8988T (cell line): ENCODE measurements around the gene SH3YL1.

Experiments
- DNase-seq: peaks from one replicate; pipeline ENCODE4 v3.0.0; 2011

The SH3YL1 gene

DNA sequence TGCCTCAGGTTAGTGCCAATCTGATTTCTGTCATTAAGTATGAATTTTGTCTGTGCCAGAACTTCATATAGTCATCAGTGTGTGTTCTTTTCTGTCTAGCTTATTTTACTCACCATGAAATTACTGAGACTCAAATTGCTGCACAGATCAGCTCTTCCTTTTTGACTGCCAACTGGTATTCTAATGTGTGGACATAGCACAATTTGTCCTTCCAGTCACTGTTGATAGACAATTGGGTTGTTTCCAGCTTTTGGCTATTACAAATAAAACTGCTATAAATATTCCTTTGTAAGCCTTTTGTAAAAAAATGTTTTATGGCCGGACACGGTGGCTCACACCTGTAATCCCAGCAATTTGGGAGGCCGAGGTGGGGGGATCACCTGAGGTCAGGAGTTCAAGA lies 7.7 kb downstream of the SH3YL1 start:
- no peak for DNase-seq

DNA sequence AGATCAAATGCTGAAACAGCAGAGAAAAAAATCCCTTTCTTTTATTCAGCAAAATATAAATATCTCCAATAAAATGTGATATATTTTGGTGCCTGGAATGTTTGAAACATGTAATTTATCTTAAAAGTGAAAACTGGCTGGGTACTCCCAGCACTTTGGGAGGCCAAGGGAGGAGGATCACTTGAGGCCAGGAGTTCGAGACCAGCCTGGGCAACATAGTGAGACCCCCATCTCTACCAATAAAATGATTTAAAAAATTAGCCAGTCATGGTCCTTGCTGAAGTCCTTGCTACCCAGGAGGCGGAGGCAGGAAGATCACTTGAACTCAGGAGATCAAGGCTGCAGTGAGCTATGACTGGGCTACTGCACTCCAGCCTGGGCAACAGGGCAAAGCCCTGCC lies 8.6 kb downstream of the SH3YL1 start:
- no peak for DNase-seq

DNA sequence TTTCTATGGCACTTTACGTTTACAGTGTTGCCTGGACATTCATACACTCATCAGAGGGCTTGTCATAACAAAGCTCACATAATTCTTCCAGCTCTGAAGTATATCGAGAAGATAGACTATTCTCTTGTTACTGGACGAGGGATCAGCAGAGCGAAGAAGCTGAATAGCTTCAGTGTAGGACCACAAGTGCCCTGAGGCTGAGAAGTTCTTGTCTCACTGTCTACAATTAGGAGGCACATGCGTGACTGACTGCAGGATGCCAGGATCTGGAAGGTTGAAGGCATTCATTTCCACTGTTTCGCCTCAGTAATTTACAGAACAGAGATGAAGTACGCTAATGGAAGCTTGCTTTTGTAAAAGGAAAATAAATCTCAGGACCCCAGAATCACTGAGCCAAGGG lies 9.6 kb downstream of the SH3YL1 start:
- no peak for DNase-seq

- no peak for DNase-seq
Measured at GRCh38 chr2:253202-253638, 10.6 kb downstream of the SH3YL1 start.

GRCh38 chr2:252001-252602 lies 11.7 kb downstream of the SH3YL1 start:
- no peak for DNase-seq

DNA sequence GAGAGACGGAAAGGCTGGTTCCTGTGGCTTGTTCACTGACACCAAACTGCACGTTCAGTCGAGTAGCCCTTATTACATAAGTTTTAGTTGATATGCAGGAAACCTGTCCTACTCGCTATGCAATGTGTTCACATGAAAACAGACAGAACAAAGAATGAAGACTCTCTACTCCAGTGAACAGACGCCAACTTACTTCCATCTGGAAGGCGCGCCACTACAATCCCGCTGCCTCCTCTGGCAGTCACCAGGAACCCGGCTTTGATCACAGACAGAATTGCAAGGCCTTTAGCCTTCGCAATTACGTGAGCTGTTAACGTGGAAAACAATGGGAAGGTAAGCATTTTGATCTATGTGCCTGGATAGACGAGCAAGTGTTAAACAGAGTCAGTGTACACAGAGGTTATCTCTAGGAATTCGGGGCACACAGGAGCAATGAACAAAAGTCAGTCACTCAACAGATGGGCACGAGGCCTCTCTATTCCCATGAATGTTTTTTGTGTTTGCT lies 14.2 kb downstream of the SH3YL1 start:
- no peak for DNase-seq

- no peak for DNase-seq
Measured at GRCh38 chr2:248724-249123, 15.1 kb downstream of the SH3YL1 start.

GRCh38 chr2:246489-247144 lies 17.2 kb downstream of the SH3YL1 start:
- no peak for DNase-seq

GRCh38 chr2:244547-244946 lies 19.3 kb downstream of the SH3YL1 start:
- DNase-seq: no peak

GRCh38 chr2:238869-239268 lies 25.0 kb downstream of the SH3YL1 start:
- no peak for DNase-seq

DNA sequence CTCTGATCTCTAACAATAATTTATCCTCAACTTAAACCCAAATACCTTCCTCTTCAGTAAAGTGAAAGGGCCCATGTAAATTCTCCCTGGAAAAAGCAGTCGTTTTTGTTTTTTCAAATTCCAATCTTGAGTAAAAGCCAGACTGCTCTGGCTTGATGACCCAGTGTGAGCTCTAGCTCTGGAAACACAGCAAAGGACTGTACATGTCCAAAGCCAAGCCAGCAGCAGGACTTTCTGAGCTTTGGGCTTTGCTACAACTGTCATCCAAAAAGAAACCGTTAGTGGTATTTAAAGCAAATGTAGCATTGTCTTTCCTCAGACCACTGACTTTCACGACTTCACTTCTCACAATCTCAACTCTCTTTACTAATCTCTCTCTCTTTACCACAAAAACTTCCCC lies 25.4 kb downstream of the SH3YL1 start:
- DNase-seq: no peak

GRCh38 chr2:237878-238277 lies 26.0 kb downstream of the SH3YL1 start:
- no peak for DNase-seq

GRCh38 chr2:236993-237539 lies 26.8 kb downstream of the SH3YL1 start:
- no peak for DNase-seq

GRCh38 chr2:234421-234820 lies 29.4 kb downstream of the SH3YL1 start:
- DNase-seq: no peak

DNA sequence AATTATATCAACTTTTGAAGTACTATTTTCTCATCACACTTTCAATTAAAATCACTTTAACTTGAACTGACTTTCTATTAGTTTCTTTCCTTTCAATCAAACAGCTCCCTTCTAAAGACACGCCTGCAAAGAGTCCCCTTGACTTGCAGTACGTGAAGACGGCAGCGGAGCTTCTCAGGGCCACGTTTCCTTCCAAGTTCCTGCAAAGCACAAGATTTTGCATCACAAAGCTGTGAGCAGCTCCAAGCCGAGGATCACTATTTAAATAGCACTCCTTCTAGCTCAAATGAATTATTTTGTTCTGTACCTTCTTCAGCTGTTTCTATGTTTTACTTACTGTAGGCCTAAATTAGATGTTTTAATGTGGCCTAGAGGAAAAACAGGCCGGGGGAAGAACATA lies 30.8 kb downstream of the SH3YL1 start:
- no peak for DNase-seq

- no peak for DNase-seq
Measured at GRCh38 chr2:231521-232185, 32.2 kb downstream of the SH3YL1 start.

DNA sequence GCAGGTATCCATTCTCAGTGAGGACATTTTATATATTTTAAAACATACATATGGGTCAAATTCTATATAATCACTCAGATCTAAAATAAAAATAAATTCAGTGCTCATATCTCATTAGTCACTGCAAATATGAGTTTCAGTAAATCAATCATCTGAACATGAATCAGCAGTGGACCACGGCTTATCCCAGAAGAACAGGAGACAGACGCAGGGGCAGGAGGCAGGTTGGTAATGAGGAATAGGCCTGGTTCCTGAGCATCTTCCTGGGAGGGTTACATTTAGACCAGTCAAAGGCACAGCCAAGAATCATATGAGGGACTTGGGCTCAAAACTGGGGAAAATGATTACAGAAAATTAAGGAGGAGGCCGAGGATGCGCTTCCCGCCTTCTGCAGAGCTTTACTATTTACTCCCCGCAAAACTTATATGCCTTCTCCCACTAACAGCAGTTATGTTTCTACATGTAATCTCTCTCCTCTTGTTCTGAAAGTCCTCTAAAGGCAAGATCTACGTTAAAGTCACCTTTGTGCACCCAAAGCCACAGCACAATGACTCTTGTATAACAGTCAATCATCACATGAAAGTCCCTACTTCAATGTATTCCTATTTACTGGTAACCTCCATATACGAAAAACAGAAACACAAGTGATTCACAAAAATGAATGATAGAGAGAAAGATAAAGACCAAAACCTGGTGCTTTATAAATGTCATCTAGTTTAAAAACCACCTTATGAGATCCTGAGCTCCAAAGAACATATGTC lies 35.1 kb downstream of the SH3YL1 start:
- no peak for DNase-seq

DNA sequence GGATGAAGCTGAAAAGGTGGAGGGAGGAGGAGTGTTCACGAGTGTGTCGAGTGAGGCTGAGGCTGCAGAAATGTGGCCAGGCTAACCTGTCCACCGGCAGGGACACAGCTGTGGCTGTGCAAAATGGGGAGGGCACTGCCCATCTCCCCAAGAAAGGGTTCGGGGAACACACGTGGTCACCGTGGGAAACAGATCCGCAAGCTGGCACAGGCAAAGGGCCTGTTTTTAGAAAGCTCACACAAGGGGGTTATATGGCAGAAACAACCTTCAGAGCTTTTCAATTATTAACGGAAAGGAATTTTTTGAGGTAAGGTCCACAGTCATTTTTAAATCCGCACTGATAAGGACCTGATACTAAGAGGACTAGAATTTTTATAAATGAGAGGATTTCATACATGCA lies 35.7 kb downstream of the SH3YL1 start:
- no peak for DNase-seq

DNA sequence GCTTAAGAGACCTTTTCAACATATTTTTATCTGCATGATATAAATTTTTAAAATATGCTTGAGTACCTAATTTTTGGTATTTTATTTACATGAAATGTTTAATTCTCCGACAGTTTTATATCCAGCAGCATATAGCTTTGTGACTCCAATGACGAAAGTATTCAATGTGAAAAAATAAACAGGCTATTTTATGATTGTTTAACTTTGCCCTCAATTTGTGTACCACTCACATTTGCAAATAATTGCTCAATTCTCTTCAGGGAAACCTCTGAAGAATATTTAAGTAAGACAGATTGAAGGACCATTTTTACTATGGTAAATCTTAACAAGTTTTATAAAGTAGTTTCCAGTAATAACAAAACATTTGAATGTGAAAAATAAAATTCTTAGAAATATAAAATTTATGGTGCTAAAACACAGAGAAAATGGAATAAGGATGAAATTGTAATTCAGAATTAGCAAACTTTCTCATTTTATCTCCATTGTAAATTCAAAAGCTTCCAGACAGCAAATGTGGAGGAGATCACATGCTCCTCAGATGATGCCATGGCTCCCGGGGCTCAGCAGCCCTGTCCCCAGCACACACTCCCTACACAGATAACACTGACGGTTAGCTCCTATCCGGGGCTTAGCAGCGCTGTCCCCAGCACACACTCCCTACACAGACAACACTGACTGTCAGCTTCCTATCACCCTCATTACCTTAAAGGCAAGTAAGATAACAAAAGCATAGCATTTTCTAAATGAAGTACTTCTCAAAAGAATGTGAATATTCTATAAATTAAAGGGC lies 39.7 kb downstream of the SH3YL1 start:
- DNase-seq: no peak

- no peak for DNase-seq
Measured at GRCh38 chr2:223451-223850, 40.4 kb downstream of the SH3YL1 start.

- DNase-seq: no peak
Measured at GRCh38 chr2:216068-216467, 47.8 kb downstream of the SH3YL1 start.

DNA sequence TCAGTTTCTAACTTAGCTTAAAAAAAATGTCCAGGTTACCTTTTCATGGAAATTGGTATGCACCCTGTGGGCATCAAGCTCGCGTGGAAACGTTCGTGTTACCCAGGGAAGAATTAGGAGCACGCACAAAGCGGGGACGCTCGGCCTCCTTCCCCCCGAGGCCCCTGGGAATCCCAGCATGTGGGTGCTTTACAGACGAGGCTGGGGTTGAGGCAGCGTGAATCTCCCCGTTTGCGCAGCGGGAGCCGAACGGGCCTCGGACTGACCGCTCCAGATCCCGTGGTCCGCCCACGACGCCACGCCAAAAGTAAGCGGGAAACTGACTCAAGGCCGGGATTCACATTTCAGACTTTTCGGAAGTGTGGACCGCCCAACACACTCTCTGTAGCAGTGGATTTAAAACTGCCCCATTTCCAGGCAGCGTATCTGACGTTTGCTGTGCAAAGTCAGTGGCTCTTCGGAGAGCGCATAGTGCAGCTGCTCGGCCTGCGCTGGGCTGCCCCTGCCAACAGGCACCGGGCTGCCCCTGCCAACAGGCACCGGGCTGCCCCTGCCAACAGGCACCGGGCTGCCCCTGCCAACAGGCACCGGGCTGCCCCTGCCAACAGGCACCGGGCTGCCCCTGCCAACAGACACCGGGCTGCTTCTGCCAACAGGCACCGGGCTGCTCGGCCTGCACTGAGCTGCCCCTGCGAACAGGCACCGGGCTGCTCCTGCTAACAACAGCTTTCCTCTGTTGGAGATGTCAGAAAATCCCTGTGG lies 49.7 kb downstream of the SH3YL1 start:
- no peak for DNase-seq
